NT2/D1 (cell line): ENCODE results near the gene RAB12.

Experiments
- SUZ12 ChIP-seq: IDR thresholded peaks from 2 replicates; pipeline ENCODE4 v1.6.1; 2011; ENCODE audit not compliant: insufficient read length, insufficient read depth; ENCODE audit errors: extremely low read depth
- YY1 ChIP-seq: IDR thresholded peaks from 2 replicates; pipeline ENCODE4 v1.6.1; 2011; ENCODE audit not compliant: insufficient read length, insufficient read depth

GRCh38 chr18:8610459-8610851 is 1.2 kb downstream of the RAB12 start:
- TF ChIP-seq YY1 (no peak), SUZ12 (no peak)
